ENCODE measurements around the gene PDXP. TPM values are rescaled to one million over a fixed set of nuclear protein-coding genes. Genes with fewer than 3 reads are reported as not detected.

PDXP gene
- total and polyA plus RNA-seq, 9 of the 15 experiments (the other 6 are each of a cell fraction or from before 2014, with no cell fraction given): 7.9 to 54.2 (median 38.8) TPM

- TF ChIP-seq NKRF (IDR thresholded peaks at IDR 0.05; ENCODE audit: borderline replicate concordance) (no peak), PHB (CRISPR knock-in tag; IDR thresholded peaks at IDR 0.05) (no peak), RBFOX2 (IDR thresholded peaks at IDR 0.05; ENCODE audit: low read depth, low read length) (peak; percentile 37; the same call in 1 of the 2 replicates), EP400 (IDR thresholded peaks at IDR 0.05) (peak; percentile 14; the same call in 1 of the 2 replicates), TCF7L2 (IDR thresholded peaks at IDR 0.05; ENCODE audit: low read depth, low read length) (no peak), ZNF584 (CRISPR knock-in tag; IDR thresholded peaks at IDR 0.05; ENCODE audit: low read depth) (no peak), RB1 (IDR thresholded peaks at IDR 0.05; ENCODE audit: low read depth) (peak; percentile 27; the same call in 1 of the 2 replicates), POLR2A (conservative IDR thresholded peaks at IDR 0.05) (0 out of 2 replicates have a peak, but pooled peaks have one; percentile 30), ZFP1 (CRISPR knock-in tag; IDR thresholded peaks at IDR 0.05) (no peak), NFIX (CRISPR knock-in tag; IDR thresholded peaks at IDR 0.05; ENCODE audit: low read depth) (no peak), ZBTB7A (IDR thresholded peaks at IDR 0.05; ENCODE audit: borderline replicate concordance, control insufficient read depth, low read depth, low read length) (peak; percentile 89; the same call in 1 of the 2 replicates), SIN3A (IDR thresholded peaks at IDR 0.05; ENCODE audit: borderline replicate concordance in 2 of 2, control insufficient read depth in 1 of 2, low read depth in 2 of 2, low read length in 2 of 2) (peak in 1 of 2 experiments; percentile 65; a peak in 1 of 4 replicates), HMGN3 (IDR thresholded peaks at IDR 0.05; ENCODE audit: borderline replicate concordance, extremely low read depth, insufficient read length, low read depth, low read length) (no peak), SMC3 (conservative IDR thresholded peaks at IDR 0.05; ENCODE audit: insufficient read depth, low read depth, low read length) (no peak), MYBL2 (IDR thresholded peaks at IDR 0.05; ENCODE audit: low read depth) (no peak), MYBL2 (CRISPR knock-in tag; IDR thresholded peaks at IDR 0.05; ENCODE audit: borderline replicate concordance) (no peak), RBM14 (IDR thresholded peaks at IDR 0.05; ENCODE audit: borderline replicate concordance, insufficient read depth, low read depth, low read length) (no peak), SMARCA5 (IDR thresholded peaks at IDR 0.05) (no peak)
Observed at GRCh38 chr22:37639070-37639760, 19.3 kb upstream of the PDXP start, which contains the start of gene SH3BP1 (continued).
